GM12878 (cell line): ENCODE data around the gene PDIK1L.

Experiments used
- BACH1 ChIP-seq: fragments of 450-650 bp; IDR thresholded peaks from 2 replicates; pipeline ENCODE4 v1.6.1; 2017; ENCODE audit warnings: mild to moderate bottlenecking, borderline replicate concordance
- CTCF ChIP-seq, 3 experiments: IDR thresholded peaks in 2 of 3; conservative IDR thresholded peaks in 1 of 3; 2 replicates each; pipeline ENCODE4 v1.5.1; 2011; ENCODE audit warnings: low read depth in 3 of 3, low read length in 3 of 3, mild to moderate bottlenecking in 3 of 3, control low read depth in 2 of 3, moderate library complexity in 2 of 3, inconsistent platforms in 1 of 3, mixed read lengths in 1 of 3; ENCODE audit not compliant: control insufficient read depth in 2 of 3, insufficient read depth in 1 of 3; ENCODE audit errors: extremely low read depth in 1 of 3
- HDAC2 ChIP-seq: fragments of 200-600 bp; sonication (generic); IDR thresholded peaks from 2 replicates; pipeline ENCODE4 v1.6.1; 2017
- MAX ChIP-seq: IDR thresholded peaks from 2 replicates; pipeline ENCODE4 v1.6.1; 2012; ENCODE audit warnings: low read depth, low read length, improper control_type of control experiment
- RB1 ChIP-seq: fragments of 450-650 bp; formaldehyde crosslinking; IDR thresholded peaks from 2 replicates; pipeline ENCODE4 v1.6.1; 2017; ENCODE audit warnings: mild to moderate bottlenecking, borderline replicate concordance
- REST ChIP-seq: IDR thresholded peaks from 2 replicates; pipeline ENCODE4 v1.6.1; 2012; ENCODE audit warnings: mild to moderate bottlenecking, low read depth, low read length
- SMC3 ChIP-seq: IDR thresholded peaks from 2 replicates; pipeline ENCODE4 v1.6.1; 2011; ENCODE audit warnings: low read length, improper control_type of control experiment, borderline replicate concordance

- TF ChIP-seq CTCF (IDR thresholded peaks at IDR 0.05 in 2 of 3, conservative IDR thresholded peaks at IDR 0.05 in 1 of 3; ENCODE audit: control insufficient read depth in 2 of 3, extremely low read depth in 1 of 3, insufficient read depth in 1 of 3, low read depth in 3 of 3, low read length in 3 of 3) (no peak), HDAC2 (no peak), BACH1 (no peak), RB1 (no peak), REST (no peak), MAX (no peak), SMC3 (no peak)
Measured at GRCh38 chr1:26109229-26110164, 2.1 kb upstream of the PDIK1L start.
